ENCODE measurements around the gene SLC19A2.

Gene SLC19A2

DNA sequence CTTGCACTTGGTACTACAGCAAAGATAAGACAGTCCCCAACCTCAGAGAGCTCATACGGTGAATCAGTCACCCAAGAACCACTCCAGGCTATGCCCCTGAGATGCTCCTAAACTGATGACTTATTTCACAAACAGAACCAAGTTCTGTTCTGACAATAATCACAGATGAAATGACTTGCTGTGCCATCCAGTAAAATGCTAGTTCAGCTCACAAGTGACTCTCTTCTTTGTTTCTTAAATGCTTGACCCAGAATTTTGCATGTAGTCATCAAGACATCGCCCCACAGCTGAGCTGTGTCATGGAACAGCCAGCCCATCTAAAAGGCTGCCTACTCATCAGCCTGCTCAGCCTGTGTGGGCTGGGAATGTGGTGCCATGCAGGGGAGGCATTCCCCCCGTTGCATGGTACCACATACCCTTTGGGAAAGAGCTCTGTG is 6.1 kb upstream of the SLC19A2 start:
- Histone ChIP-seq H2AK5ac (ENCODE audit: low read length) (no peak overlapping the region), H3K4me2 (ENCODE audit: low read length) (no peak overlapping the region), H3K9ac (ENCODE audit: low read length) (no peak overlapping the region), H3K27ac (ENCODE audit: low read depth, low read length) (no peak overlapping the region), H3K4me1 (ENCODE audit: control insufficient read depth in 1 of 2, insufficient read depth in 2 of 2, low read length in 2 of 2) (peaks cover 6 to 11% of the 10 kb centered on the region in 2 experiments), H3K14ac (ENCODE audit: low read length) (peak overlapping the region; percentile 4), H2BK12ac (ENCODE audit: low read length) (no peak overlapping the region), H4K91ac (ENCODE audit: low read depth, low read length) (no peak overlapping the region), H3K36me3 (ENCODE audit: control insufficient read depth in 1 of 2, insufficient read depth in 2 of 2, low read length in 2 of 2) (no peaks in the 10 kb centered on the region), H4K12ac (ENCODE audit: low read depth, low read length) (no peak overlapping the region), H2BK5ac (ENCODE audit: low read depth, low read length, poor library complexity) (no peak overlapping the region), H3K27me3 (ENCODE audit: insufficient read depth, low read length) (no peaks in the 10 kb centered on the region), H2AFZ (ENCODE audit: insufficient read depth, low read length, poor library complexity) (no peak overlapping the region), H3K79me1 (ENCODE audit: low read length) (no peaks in the 10 kb centered on the region), H3K4me3 (ENCODE audit: low read depth, low read length) (no peak overlapping the region), H3K18ac (ENCODE audit: low read length) (no peak overlapping the region), H3K23ac (ENCODE audit: low read length) (no peak overlapping the region), H3K9me3 (ENCODE audit: insufficient read depth, low read depth, low read length) (peaks cover 3% of the 10 kb centered on the region), H3K79me2 (ENCODE audit: control insufficient read depth, insufficient read depth, low read length, poor library complexity) (no peaks in the 10 kb centered on the region), H2BK120ac (ENCODE audit: insufficient read depth, low read length, poor library complexity) (no peak overlapping the region), H4K8ac (ENCODE audit: low read depth, low read length) (no peak overlapping the region), H3K4ac (ENCODE audit: low read depth, low read length) (no peak overlapping the region)
- no CpG with 5 or more reads among the region's 3 CpGs for WGBS (ENCODE audit: extremely low coverage, insufficient coverage, insufficient read length)
- no peak for DNase-seq

DNA sequence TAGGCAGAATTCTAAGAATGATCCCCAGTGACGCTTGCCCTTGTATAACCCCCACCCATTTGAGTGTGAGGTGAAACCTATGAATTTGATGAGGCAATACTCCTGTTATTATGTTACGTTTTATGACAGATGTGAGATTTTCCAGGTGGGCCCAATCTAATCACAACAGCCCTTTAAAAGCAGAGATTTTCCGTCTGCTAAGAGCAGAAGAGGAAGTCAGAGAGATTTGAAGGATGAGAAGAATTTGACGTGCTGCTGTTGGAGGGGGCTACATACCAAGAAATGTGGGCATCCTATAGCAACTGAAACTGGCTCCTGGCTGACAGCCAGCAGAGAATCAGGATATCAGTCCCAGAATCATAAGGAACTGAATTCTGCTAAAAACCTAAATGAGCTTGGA is 2.4 kb upstream of the SLC19A2 start:
- H2AK5ac ChIP-seq (ENCODE audit: low read length), result no peak overlapping the region
- no peak overlapping the region for H3K14ac ChIP-seq (ENCODE audit: low read length)
- H3K9me3 ChIP-seq (ENCODE audit: insufficient read depth, low read depth, low read length), result peaks cover 3% of the 10 kb centered on the region
- H4K12ac ChIP-seq (ENCODE audit: low read depth, low read length), result no peak overlapping the region
- H4K91ac ChIP-seq (ENCODE audit: low read depth, low read length), result no peak overlapping the region
- H3K36me3 ChIP-seq (ENCODE audit: control insufficient read depth in 1 of 2, insufficient read depth in 2 of 2, low read length in 2 of 2), result no peaks in the 10 kb centered on the region
- no peaks in the 10 kb centered on the region for H3K27me3 ChIP-seq (ENCODE audit: insufficient read depth, low read length)
- no peak overlapping the region for H3K23ac ChIP-seq (ENCODE audit: low read length)
- H3K4me1 ChIP-seq (ENCODE audit: control insufficient read depth in 1 of 2, insufficient read depth in 2 of 2, low read length in 2 of 2), result peaks cover 6 to 16% of the 10 kb centered on the region in 2 experiments
- H3K4me2 ChIP-seq (ENCODE audit: low read length), result no peak overlapping the region
- H2BK12ac ChIP-seq (ENCODE audit: low read length), result no peak overlapping the region
- H2AFZ ChIP-seq (ENCODE audit: insufficient read depth, low read length, poor library complexity), result no peak overlapping the region
- WGBS (ENCODE audit: extremely low coverage, insufficient coverage, insufficient read length), result no CpG with 5 or more reads among the region's 4 CpGs
- H2BK5ac ChIP-seq (ENCODE audit: low read depth, low read length, poor library complexity), result no peak overlapping the region
- peaks cover 11% of the 10 kb centered on the region for H3K79me2 ChIP-seq (ENCODE audit: control insufficient read depth, insufficient read depth, low read length, poor library complexity)
- H4K8ac ChIP-seq (ENCODE audit: low read depth, low read length), result no peak overlapping the region
- peaks cover 11% of the 10 kb centered on the region for H3K79me1 ChIP-seq (ENCODE audit: low read length)
- H3K9ac ChIP-seq (ENCODE audit: low read length), result no peak overlapping the region
- no peak overlapping the region for H2BK120ac ChIP-seq (ENCODE audit: insufficient read depth, low read length, poor library complexity)
- DNase-seq, result no peak
- no peak overlapping the region for H3K4ac ChIP-seq (ENCODE audit: low read depth, low read length)
- no peak overlapping the region for H3K27ac ChIP-seq (ENCODE audit: low read depth, low read length)
- no peak overlapping the region for H3K18ac ChIP-seq (ENCODE audit: low read length)
- H3K4me3 ChIP-seq (ENCODE audit: low read depth, low read length), result no peak overlapping the region

DNA sequence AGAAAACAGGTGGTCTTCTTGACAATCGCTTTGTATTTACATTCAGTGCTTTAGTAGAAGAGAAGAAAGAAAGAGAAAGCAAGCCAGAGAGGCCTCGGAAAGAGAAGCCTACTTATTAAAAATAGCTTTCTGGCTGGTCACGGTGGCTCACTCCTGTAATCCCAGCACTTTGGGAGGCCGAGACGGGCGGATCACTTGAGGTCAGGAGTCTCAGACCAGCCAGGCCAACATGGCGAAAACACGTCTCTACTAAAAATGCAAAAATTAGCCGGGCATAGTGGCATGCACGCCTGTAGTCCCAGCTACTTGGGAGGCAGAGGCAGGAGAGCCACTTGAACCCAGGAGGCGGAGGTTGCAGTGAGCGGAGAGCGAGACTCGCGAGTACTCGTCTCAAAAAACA is 1.8 kb upstream of the SLC19A2 start:
- Histone ChIP-seq H2BK12ac (ENCODE audit: low read length) (no peak overlapping the region), H2BK120ac (ENCODE audit: insufficient read depth, low read length, poor library complexity) (no peak overlapping the region), H3K79me2 (ENCODE audit: control insufficient read depth, insufficient read depth, low read length, poor library complexity) (peaks cover 11% of the 10 kb centered on the region), H3K9me3 (ENCODE audit: insufficient read depth, low read depth, low read length) (peaks cover 3% of the 10 kb centered on the region), H4K12ac (ENCODE audit: low read depth, low read length) (no peak overlapping the region), H3K79me1 (ENCODE audit: low read length) (peaks cover 11% of the 10 kb centered on the region), H2AFZ (ENCODE audit: insufficient read depth, low read length, poor library complexity) (no peak overlapping the region), H3K4me1 (ENCODE audit: control insufficient read depth in 1 of 2, insufficient read depth in 2 of 2, low read length in 2 of 2) (peaks cover 6 to 16% of the 10 kb centered on the region in 2 experiments), H3K4me3 (ENCODE audit: low read depth, low read length) (no peak overlapping the region), H2AK5ac (ENCODE audit: low read length) (no peak overlapping the region), H4K91ac (ENCODE audit: low read depth, low read length) (no peak overlapping the region), H3K27ac (ENCODE audit: low read depth, low read length) (no peak overlapping the region), H3K9ac (ENCODE audit: low read length) (no peak overlapping the region), H3K27me3 (ENCODE audit: insufficient read depth, low read length) (no peaks in the 10 kb centered on the region), H3K4me2 (ENCODE audit: low read length) (no peak overlapping the region), H2BK5ac (ENCODE audit: low read depth, low read length, poor library complexity) (no peak overlapping the region), H3K4ac (ENCODE audit: low read depth, low read length) (no peak overlapping the region), H3K14ac (ENCODE audit: low read length) (no peak overlapping the region), H3K23ac (ENCODE audit: low read length) (no peak overlapping the region), H3K18ac (ENCODE audit: low read length) (no peak overlapping the region), H4K8ac (ENCODE audit: low read depth, low read length) (no peak overlapping the region), H3K36me3 (ENCODE audit: control insufficient read depth in 1 of 2, insufficient read depth in 2 of 2, low read length in 2 of 2) (no peaks in the 10 kb centered on the region)
- no CpG with 5 or more reads among the region's 16 CpGs for WGBS (ENCODE audit: extremely low coverage, insufficient coverage, insufficient read length)
- DNase-seq, result peak in 1 of 2 donors; percentile 6

DNA sequence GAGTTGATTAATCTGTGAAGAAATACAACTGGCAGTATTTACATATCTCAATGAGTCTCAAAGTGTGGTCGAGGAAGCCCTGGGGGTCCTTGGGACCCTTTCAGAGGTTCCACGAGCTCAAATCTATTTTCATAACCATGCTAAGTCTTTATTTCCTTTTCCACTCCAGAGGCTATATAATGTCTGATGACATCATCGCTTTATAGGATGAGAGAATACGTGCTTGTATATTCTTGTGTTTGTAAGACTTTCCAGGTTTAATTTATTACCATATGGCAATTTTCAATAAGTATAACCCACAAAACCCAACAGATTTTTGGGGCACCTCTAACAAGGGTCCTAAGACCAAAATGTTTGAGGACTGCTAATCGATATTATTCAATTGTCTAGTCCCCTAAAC is 1.4 kb upstream of the SLC19A2 start:
- H3K4me2 ChIP-seq (ENCODE audit: low read length), result peak overlapping the region; percentile 72
- peaks cover 6 to 16% of the 10 kb centered on the region in 2 experiments for H3K4me1 ChIP-seq (ENCODE audit: control insufficient read depth in 1 of 2, insufficient read depth in 2 of 2, low read length in 2 of 2)
- no peak overlapping the region for H3K4me3 ChIP-seq (ENCODE audit: low read depth, low read length)
- no CpG with 5 or more reads among the region's 5 CpGs for WGBS (ENCODE audit: extremely low coverage, insufficient coverage, insufficient read length)
- no peak for DNase-seq
- H3K14ac ChIP-seq (ENCODE audit: low read length), result no peak overlapping the region
- no peak overlapping the region for H4K8ac ChIP-seq (ENCODE audit: low read depth, low read length)
- no peak overlapping the region for H3K18ac ChIP-seq (ENCODE audit: low read length)
- no peak overlapping the region for H2AFZ ChIP-seq (ENCODE audit: insufficient read depth, low read length, poor library complexity)
- H2AK5ac ChIP-seq (ENCODE audit: low read length), result no peak overlapping the region
- H3K9me3 ChIP-seq (ENCODE audit: insufficient read depth, low read depth, low read length), result peaks cover 3% of the 10 kb centered on the region
- no peak overlapping the region for H3K4ac ChIP-seq (ENCODE audit: low read depth, low read length)
- no peak overlapping the region for H3K9ac ChIP-seq (ENCODE audit: low read length)
- peaks cover 11% of the 10 kb centered on the region for H3K79me1 ChIP-seq (ENCODE audit: low read length)
- H3K36me3 ChIP-seq (ENCODE audit: control insufficient read depth in 1 of 2, insufficient read depth in 2 of 2, low read length in 2 of 2), result no peaks in the 10 kb centered on the region
- no peak overlapping the region for H4K12ac ChIP-seq (ENCODE audit: low read depth, low read length)
- peaks cover 11% of the 10 kb centered on the region for H3K79me2 ChIP-seq (ENCODE audit: control insufficient read depth, insufficient read depth, low read length, poor library complexity)
- H3K23ac ChIP-seq (ENCODE audit: low read length), result no peak overlapping the region
- no peak overlapping the region for H2BK5ac ChIP-seq (ENCODE audit: low read depth, low read length, poor library complexity)
- no peaks in the 10 kb centered on the region for H3K27me3 ChIP-seq (ENCODE audit: insufficient read depth, low read length)
- no peak overlapping the region for H3K27ac ChIP-seq (ENCODE audit: low read depth, low read length)
- H4K91ac ChIP-seq (ENCODE audit: low read depth, low read length), result no peak overlapping the region
- no peak overlapping the region for H2BK120ac ChIP-seq (ENCODE audit: insufficient read depth, low read length, poor library complexity)
- no peak overlapping the region for H2BK12ac ChIP-seq (ENCODE audit: low read length)

Data from trophoblast cell (in vitro differentiated cells and primary cell).